H9 (cell line): Measurements from ENCODE around the gene SPTBN2. TPM values are rescaled to one million over a fixed set of nuclear protein-coding genes. Genes with fewer than 3 reads are reported as not detected.
A peak's percentile ranks its signal among the peaks of the same experiment; 100 is the strongest.

Experiments used
- DNase-seq: peaks from one replicate; pipeline ENCODE4 v3.0.0-alpha.2; 2017
- H2AFZ ChIP-seq: one replicate; pipeline ENCODE4 v1.6.1; 2013; ENCODE audit warnings: mild to moderate bottlenecking, low read length, control low read depth, moderate library complexity
- H2AK5ac ChIP-seq: 2 replicates; pipeline ENCODE4 v1.6.1; 2013; ENCODE audit warnings: low read length, control low read depth, mixed read lengths; ENCODE audit not compliant: insufficient read length
- H2BK120ac ChIP-seq: one replicate; pipeline ENCODE4 v1.6.1; 2013; ENCODE audit warnings: low read depth, mild to moderate bottlenecking, low read length, control low read depth, inconsistent platforms; ENCODE audit not compliant: poor library complexity, severe bottlenecking
- H2BK12ac ChIP-seq: 2 replicates; pipeline ENCODE4 v1.6.1; 2013; ENCODE audit warnings: low read length, control low read depth, mixed read lengths, low read depth; ENCODE audit not compliant: insufficient read length
- H2BK15ac ChIP-seq: 2 replicates; pipeline ENCODE4 v1.6.1; 2013; ENCODE audit warnings: low read depth, low read length, control low read depth
- H2BK20ac ChIP-seq: one replicate; pipeline ENCODE4 v1.6.1; 2013; ENCODE audit warnings: low read depth, mild to moderate bottlenecking, low read length, control low read depth, inconsistent platforms; ENCODE audit not compliant: poor library complexity, severe bottlenecking
- H2BK5ac ChIP-seq: 2 replicates; pipeline ENCODE4 v1.6.1; 2013; ENCODE audit warnings: low read length, control low read depth, mixed read lengths; ENCODE audit not compliant: insufficient read length
- H3K14ac ChIP-seq: 2 replicates; pipeline ENCODE4 v1.6.1; 2013; ENCODE audit warnings: low read length, control low read depth; ENCODE audit not compliant: insufficient read depth
- H3K18ac ChIP-seq: 2 replicates; pipeline ENCODE4 v1.6.1; 2013; ENCODE audit warnings: low read depth, mild to moderate bottlenecking, mixed read lengths, low read length, control low read depth; ENCODE audit not compliant: insufficient read length
- H3K23ac ChIP-seq: 2 replicates; pipeline ENCODE4 v1.6.1; 2013; ENCODE audit warnings: low read length, control low read depth, mixed read lengths, low read depth; ENCODE audit not compliant: insufficient read length
- H3K23me2 ChIP-seq: 2 replicates; pipeline ENCODE4 v1.6.1; 2013; ENCODE audit warnings: low read depth, mild to moderate bottlenecking, mixed read lengths, low read length, control low read depth; ENCODE audit not compliant: insufficient read length, poor library complexity, severe bottlenecking
- H3K27ac ChIP-seq: 2 replicates; pipeline ENCODE4 v1.5.1; 2013; ENCODE audit warnings: low read length, control low read depth, mixed read lengths, low read depth; ENCODE audit not compliant: insufficient read length
- H3K27me3 ChIP-seq: 2 replicates; pipeline ENCODE4 v1.6.1; 2013; ENCODE audit warnings: low read length, control low read depth, inconsistent platforms; ENCODE audit not compliant: insufficient read depth
- H3K4ac ChIP-seq: 2 replicates; pipeline ENCODE4 v1.6.1; 2013; ENCODE audit warnings: low read depth, mild to moderate bottlenecking, control low read depth, inconsistent platforms, low read length, moderate library complexity
- H3K4me1 ChIP-seq: 2 replicates; pipeline ENCODE4 v1.6.1; 2013; ENCODE audit warnings: low read length, control low read depth, inconsistent platforms; ENCODE audit not compliant: insufficient read depth
- H3K4me2 ChIP-seq: 2 replicates; pipeline ENCODE4 v1.6.1; 2013; ENCODE audit warnings: low read length, control low read depth, mixed read lengths; ENCODE audit not compliant: insufficient read length, insufficient read depth
- H3K56ac ChIP-seq: 2 replicates; pipeline ENCODE4 v1.6.1; 2013; ENCODE audit warnings: low read depth, mild to moderate bottlenecking, mixed read lengths, low read length, control low read depth; ENCODE audit not compliant: insufficient read length
- H3K79me1 ChIP-seq: 2 replicates; pipeline ENCODE4 v1.6.1; 2013; ENCODE audit warnings: low read depth, mild to moderate bottlenecking, moderate library complexity, low read length, control low read depth, inconsistent platforms; ENCODE audit not compliant: insufficient read depth, poor library complexity, severe bottlenecking
- H3K79me2 ChIP-seq: 2 replicates; pipeline ENCODE4 v1.6.1; 2013; ENCODE audit warnings: low read length, control low read depth, inconsistent platforms; ENCODE audit not compliant: insufficient read depth
- H3K9ac ChIP-seq: 2 replicates; pipeline ENCODE4 v1.6.1; 2013; ENCODE audit warnings: low read length, control low read depth, mixed read lengths; ENCODE audit not compliant: insufficient read length; ENCODE audit errors: extremely low read depth
- H3K9me3 ChIP-seq: one replicate; pipeline ENCODE4 v1.6.1; 2013; ENCODE audit warnings: low read depth, low read length, inconsistent platforms; ENCODE audit not compliant: control insufficient read depth
- H3T11ph ChIP-seq: one replicate; pipeline ENCODE4 v1.6.1; 2013; ENCODE audit warnings: mild to moderate bottlenecking, low read length, control low read depth, inconsistent platforms
- H4K20me1 ChIP-seq: one replicate; pipeline ENCODE4 v1.6.1; 2013; ENCODE audit not compliant: control insufficient read depth, insufficient read length, insufficient read depth
- H4K5ac ChIP-seq: 2 replicates; pipeline ENCODE4 v1.6.1; 2013; ENCODE audit warnings: low read depth, mild to moderate bottlenecking, mixed read lengths, low read length, control low read depth; ENCODE audit not compliant: insufficient read length
- H4K8ac ChIP-seq: replicated peaks from 2 replicates; pipeline ENCODE4 v1.6.1; 2013; ENCODE audit warnings: low read length, control low read depth, mixed read lengths, low read depth; ENCODE audit not compliant: insufficient read length
- H4K91ac ChIP-seq: 2 replicates; pipeline ENCODE4 v1.6.1; 2013; ENCODE audit warnings: low read depth, mild to moderate bottlenecking, moderate library complexity, mixed read lengths, low read length, control low read depth; ENCODE audit not compliant: insufficient read length
- H3K27ac Mint-ChIP-seq, 3 experiments: 2 replicates in 2 of 3; 3 replicates in 1 of 3; pipeline ENCODE4 v1.8.0; 2020 to 2021; ENCODE audit warnings: mixed read lengths in 3 of 3, mild to moderate bottlenecking in 1 of 3, moderate library complexity in 1 of 3
- H3K27me3 Mint-ChIP-seq: 2 replicates; pipeline ENCODE4 v1.8.0; 2021; ENCODE audit warnings: low read depth, mild to moderate bottlenecking, moderate library complexity, mixed read lengths
- H3K36me3 Mint-ChIP-seq, 3 experiments: 2 replicates in 2 of 3; 3 replicates in 1 of 3; pipeline ENCODE4 v1.8.0; 2020 to 2021; ENCODE audit warnings: low read depth in 3 of 3, mixed read lengths in 3 of 3; ENCODE audit not compliant: insufficient read depth in 1 of 3
- H3K4me1 Mint-ChIP-seq, 2 experiments: 2 replicates each; pipeline ENCODE4 v1.8.0; 2020; ENCODE audit warnings: mixed read lengths in 2 of 2
- H3K4me3 Mint-ChIP-seq, 2 experiments: 2 replicates in 1 of 2; 3 replicates in 1 of 2; pipeline ENCODE4 v1.8.0; 2020 to 2021; ENCODE audit warnings: mild to moderate bottlenecking in 2 of 2, mixed read lengths in 2 of 2, moderate library complexity in 1 of 2
- H3K9me3 Mint-ChIP-seq, 2 experiments: 2 replicates in 1 of 2; 3 replicates in 1 of 2; pipeline ENCODE4 v1.8.0; 2020; ENCODE audit warnings: mild to moderate bottlenecking in 2 of 2, mixed read lengths in 2 of 2, moderate library complexity in 1 of 2
- CTCF ChIP-seq: fragments of 200-600 bp; sonication (generic); conservative IDR thresholded peaks from 3 replicates; pipeline ENCODE4 v1.8.0; 2021; ENCODE audit warnings: antibody characterized with exemption, mild to moderate bottlenecking
- WGBS: extraction: QIAGEN DNeasy Blood & Tissue Kit; methylation state at CpG from one replicate; pipeline ENCODE4 v1.1.7; 2013; ENCODE audit warnings: missing lambda C conversion rate, low lambda C conversion rate, mixed read lengths; ENCODE audit not compliant: insufficient read length; ENCODE audit errors: extremely low coverage; 5-methylcytosine and 5-hydroxymethylcytosine counted together
- total RNA-seq: library from RNA; stranded (reverse); gene quantifications from 2 replicates; pipeline ENCODE4 v1.2.1, GENCODE V29; 2021

SPTBN2 gene
- total RNA-seq, 1 experiment from 2014 or later: 80.4 TPM

GRCh38 chr11:66637557-66638176 is 91.3 kb downstream of the SPTBN2 start:
- no peaks in the 10 kb centered on the region for H3K9me3 ChIP-seq
- no peak overlapping the region for H2AK5ac ChIP-seq
- no peaks in the 10 kb centered on the region for H3K27me3 ChIP-seq
- H3K23me2 ChIP-seq: peaks cover 12% of the 10 kb centered on the region
- peak overlapping the region; percentile 70 for H3K27ac ChIP-seq
- no peak overlapping the region for H2BK15ac ChIP-seq
- peak overlapping the region; percentile 99 to 100 (median 99) for H3K27ac Mint-ChIP-seq
- peaks cover 39% of the 10 kb centered on the region for H3K79me2 ChIP-seq
- H4K20me1 ChIP-seq: no peaks in the 10 kb centered on the region
- no peak overlapping the region; the same call in 1 of the 2 replicates for H3K4ac ChIP-seq
- peaks cover 47 to 51% of the 10 kb centered on the region in 2 experiments for H3K4me1 Mint-ChIP-seq
- WGBS: no CpG with 5 or more reads among the region's 12 CpGs
- H3K18ac ChIP-seq: peak overlapping the region; percentile 92
- H3K9ac ChIP-seq: peak overlapping the region; percentile 87
- peak overlapping the region; percentile 11 for H2BK5ac ChIP-seq
- no peak for TF ChIP-seq CTCF
- H3T11ph ChIP-seq: no peak overlapping the region
- no peak overlapping the region for H2BK12ac ChIP-seq
- H3K14ac ChIP-seq: peak overlapping the region; percentile 95
- H4K8ac ChIP-seq: peak overlapping the region; percentile 63
- H2AFZ ChIP-seq: no peak overlapping the region
- peak overlapping the region; percentile 70 for H3K4me2 ChIP-seq
- no peak overlapping the region for H2BK20ac ChIP-seq
- DNase-seq: no peak
- no peak overlapping the region for H4K91ac ChIP-seq
- H3K23ac ChIP-seq: no peak overlapping the region
- no peaks in the 10 kb centered on the region for H3K9me3 Mint-ChIP-seq
- H3K4me3 Mint-ChIP-seq: peak overlapping the region; percentile 99 to 100
- H4K5ac ChIP-seq: peak overlapping the region; percentile 41
- no peak overlapping the region for H2BK120ac ChIP-seq
- H3K79me1 ChIP-seq: no peaks in the 10 kb centered on the region
- peaks cover 32 to 76% (median 56%) of the 10 kb centered on the region in 3 experiments for H3K36me3 Mint-ChIP-seq
- H3K56ac ChIP-seq: no peak overlapping the region
- H3K27me3 Mint-ChIP-seq: peaks cover 2% of the 10 kb centered on the region; the same call in 1 of the 2 replicates
- peaks cover 3% of the 10 kb centered on the region for H3K4me1 ChIP-seq
